Ovary (tissue), 3 donors: ENCODE results near the gene ATXN10.

Source experiments
- CTCF ChIP-seq, 3 donors: fragments of 450-650 bp in 2 of 3; fragments of 200-600 bp in 1 of 3; IDR thresholded peaks; one replicate each; pipeline versions ENCODE4 v1.5.1 to v1.8.0; 2016 to 2022; ENCODE audit warnings: antibody characterized with exemption in 3 of 3, mild to moderate bottlenecking in 1 of 3
- EP300 ChIP-seq: sonication (generic); formaldehyde crosslinking; IDR thresholded peaks from one replicate; pipeline ENCODE4 v1.6.1; 2017; ENCODE audit warnings: antibody characterized with exemption
- POLR2A ChIP-seq: fragments of 450-650 bp; IDR thresholded peaks from one replicate; pipeline ENCODE4 v1.6.1; 2017; ENCODE audit warnings: antibody characterized with exemption, mild to moderate bottlenecking, moderate library complexity
- donor health status: DM: no; HTN: no; CAD: no.

- TF ChIP-seq CTCF (IDR thresholded peaks at IDR 0.05), result no peak
- TF ChIP-seq POLR2A, result no peak
- no peak for TF ChIP-seq EP300
Measured at GRCh38 chr22:45861259-45861658, 189.6 kb downstream of the ATXN10 start.
